HCT116 (cell line): Measurements from ENCODE around the gene TPP1.

Experiments used
- CBX3 ChIP-seq: IDR thresholded peaks from 2 replicates; pipeline ENCODE4 v1.6.1; 2012; ENCODE audit warnings: low read depth
- EGR1 ChIP-seq: IDR thresholded peaks from 2 replicates; pipeline ENCODE4 v1.6.1; 2012; ENCODE audit warnings: low read depth
- ELF1 ChIP-seq: IDR thresholded peaks from 2 replicates; pipeline ENCODE4 v1.6.1; 2012; ENCODE audit warnings: low read depth, borderline replicate concordance
- EZH2 ChIP-seq: fragments of 200-600 bp; sonication (generic); IDR thresholded peaks from 2 replicates; pipeline ENCODE4 v1.6.1; 2017; ENCODE audit warnings: antibody characterized with exemption, mixed run types
- EZH2phosphoT487 ChIP-seq: fragments of 200-600 bp; IDR thresholded peaks from 2 replicates; pipeline ENCODE4 v1.6.1; 2018; ENCODE audit warnings: antibody characterized with exemption, borderline replicate concordance
- JUND ChIP-seq: IDR thresholded peaks from 2 replicates; pipeline ENCODE4 v1.6.1; 2012
- MAX ChIP-seq: IDR thresholded peaks from 2 replicates; pipeline ENCODE4 v1.6.1; 2012
- POLR2A ChIP-seq: IDR thresholded peaks from 2 replicates; pipeline ENCODE4 v1.7.0; 2011; ENCODE audit warnings: borderline replicate concordance; ENCODE audit not compliant: insufficient read depth, insufficient read length; ENCODE audit errors: extremely low read depth
- RAD21 ChIP-seq: IDR thresholded peaks from 2 replicates; pipeline ENCODE4 v1.6.1; 2012; ENCODE audit warnings: low read depth, mild to moderate bottlenecking
- TCF7L2 ChIP-seq: IDR thresholded peaks from 2 replicates; pipeline ENCODE4 v1.7.0; 2011; ENCODE audit warnings: borderline replicate concordance, inconsistent platforms; ENCODE audit not compliant: insufficient read depth, insufficient read length; ENCODE audit errors: extremely low read depth
- ZBTB33 ChIP-seq: IDR thresholded peaks from 2 replicates; pipeline ENCODE4 v1.6.1; 2011; ENCODE audit warnings: mild to moderate bottlenecking, low read length, moderate library complexity; ENCODE audit not compliant: insufficient replicate concordance; ENCODE audit errors: extremely low read depth
- ZNF274 ChIP-seq: fragments of 200-500 bp; sonication (Bioruptor generic); IDR thresholded peaks from 2 replicates; pipeline ENCODE4 v1.6.1; 2014; ENCODE audit warnings: mild to moderate bottlenecking, low read depth, low read length, inconsistent platforms
- TF ChIP-seq, protein P1 (sequence below), 3 experiments: fragments of 200-600 bp in 1 of 3; sonication (generic) in 1 of 3; IDR thresholded peaks in 2 of 3; conservative IDR thresholded peaks in 1 of 3; 2 replicates each; pipeline ENCODE4 v1.5.1; 2012 to 2017; ENCODE audit warnings: low read depth in 2 of 3, low read length in 2 of 3, antibody characterized with exemption in 1 of 3, borderline replicate concordance in 1 of 3, control low read depth in 1 of 3, mild to moderate bottlenecking in 1 of 3, mixed read lengths in 1 of 3, mixed run types in 1 of 3, moderate library complexity in 1 of 3; ENCODE audit not compliant: insufficient read depth in 1 of 3
- TF ChIP-seq, protein P2 (sequence below): IDR thresholded peaks from 2 replicates; pipeline ENCODE4 v1.6.1; 2012; ENCODE audit warnings: low read depth

- TF ChIP-seq POLR2A (no peak), EGR1 (no peak), RAD21 (no peak), EZH2phosphoT487 (no peak), JUND (no peak), ZBTB33 (no peak), CBX3 (no peak), MAX (no peak), ELF1 (no peak), TCF7L2 (no peak), ZNF274 (no peak), EZH2 (no peak)
- TF ChIP-seq, protein P1, sequence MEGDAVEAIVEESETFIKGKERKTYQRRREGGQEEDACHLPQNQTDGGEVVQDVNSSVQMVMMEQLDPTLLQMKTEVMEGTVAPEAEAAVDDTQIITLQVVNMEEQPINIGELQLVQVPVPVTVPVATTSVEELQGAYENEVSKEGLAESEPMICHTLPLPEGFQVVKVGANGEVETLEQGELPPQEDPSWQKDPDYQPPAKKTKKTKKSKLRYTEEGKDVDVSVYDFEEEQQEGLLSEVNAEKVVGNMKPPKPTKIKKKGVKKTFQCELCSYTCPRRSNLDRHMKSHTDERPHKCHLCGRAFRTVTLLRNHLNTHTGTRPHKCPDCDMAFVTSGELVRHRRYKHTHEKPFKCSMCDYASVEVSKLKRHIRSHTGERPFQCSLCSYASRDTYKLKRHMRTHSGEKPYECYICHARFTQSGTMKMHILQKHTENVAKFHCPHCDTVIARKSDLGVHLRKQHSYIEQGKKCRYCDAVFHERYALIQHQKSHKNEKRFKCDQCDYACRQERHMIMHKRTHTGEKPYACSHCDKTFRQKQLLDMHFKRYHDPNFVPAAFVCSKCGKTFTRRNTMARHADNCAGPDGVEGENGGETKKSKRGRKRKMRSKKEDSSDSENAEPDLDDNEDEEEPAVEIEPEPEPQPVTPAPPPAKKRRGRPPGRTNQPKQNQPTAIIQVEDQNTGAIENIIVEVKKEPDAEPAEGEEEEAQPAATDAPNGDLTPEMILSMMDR (IDR thresholded peaks at IDR 0.05 in 2 of 3, conservative IDR thresholded peaks at IDR 0.05 in 1 of 3; ENCODE audit: borderline replicate concordance in 1 of 3, insufficient read depth in 1 of 3, low read depth in 2 of 3, low read length in 2 of 3), result no peak
- TF ChIP-seq, protein P2, sequence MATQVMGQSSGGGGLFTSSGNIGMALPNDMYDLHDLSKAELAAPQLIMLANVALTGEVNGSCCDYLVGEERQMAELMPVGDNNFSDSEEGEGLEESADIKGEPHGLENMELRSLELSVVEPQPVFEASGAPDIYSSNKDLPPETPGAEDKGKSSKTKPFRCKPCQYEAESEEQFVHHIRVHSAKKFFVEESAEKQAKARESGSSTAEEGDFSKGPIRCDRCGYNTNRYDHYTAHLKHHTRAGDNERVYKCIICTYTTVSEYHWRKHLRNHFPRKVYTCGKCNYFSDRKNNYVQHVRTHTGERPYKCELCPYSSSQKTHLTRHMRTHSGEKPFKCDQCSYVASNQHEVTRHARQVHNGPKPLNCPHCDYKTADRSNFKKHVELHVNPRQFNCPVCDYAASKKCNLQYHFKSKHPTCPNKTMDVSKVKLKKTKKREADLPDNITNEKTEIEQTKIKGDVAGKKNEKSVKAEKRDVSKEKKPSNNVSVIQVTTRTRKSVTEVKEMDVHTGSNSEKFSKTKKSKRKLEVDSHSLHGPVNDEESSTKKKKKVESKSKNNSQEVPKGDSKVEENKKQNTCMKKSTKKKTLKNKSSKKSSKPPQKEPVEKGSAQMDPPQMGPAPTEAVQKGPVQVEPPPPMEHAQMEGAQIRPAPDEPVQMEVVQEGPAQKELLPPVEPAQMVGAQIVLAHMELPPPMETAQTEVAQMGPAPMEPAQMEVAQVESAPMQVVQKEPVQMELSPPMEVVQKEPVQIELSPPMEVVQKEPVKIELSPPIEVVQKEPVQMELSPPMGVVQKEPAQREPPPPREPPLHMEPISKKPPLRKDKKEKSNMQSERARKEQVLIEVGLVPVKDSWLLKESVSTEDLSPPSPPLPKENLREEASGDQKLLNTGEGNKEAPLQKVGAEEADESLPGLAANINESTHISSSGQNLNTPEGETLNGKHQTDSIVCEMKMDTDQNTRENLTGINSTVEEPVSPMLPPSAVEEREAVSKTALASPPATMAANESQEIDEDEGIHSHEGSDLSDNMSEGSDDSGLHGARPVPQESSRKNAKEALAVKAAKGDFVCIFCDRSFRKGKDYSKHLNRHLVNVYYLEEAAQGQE, result no peak
Observed at GRCh38 chr11:6596239-6596877, 22.9 kb downstream of the TPP1 start.
